GM08714 (cell line): ENCODE measurements around the gene MAN2A1.

ENCODE experiments used
- H3K4me3 ChIP-seq: fragments of 200-500 bp; sonication (Bioruptor generic); 2 replicates; pipeline ENCODE4 v1.5.1; 2014; ENCODE audit warnings: mild to moderate bottlenecking, low read length, inconsistent platforms
- ZNF274 ChIP-seq: IDR thresholded peaks from 2 replicates; pipeline ENCODE4 v1.6.1; 2012; ENCODE audit warnings: mild to moderate bottlenecking, low read depth, low read length

Gene MAN2A1

DNA sequence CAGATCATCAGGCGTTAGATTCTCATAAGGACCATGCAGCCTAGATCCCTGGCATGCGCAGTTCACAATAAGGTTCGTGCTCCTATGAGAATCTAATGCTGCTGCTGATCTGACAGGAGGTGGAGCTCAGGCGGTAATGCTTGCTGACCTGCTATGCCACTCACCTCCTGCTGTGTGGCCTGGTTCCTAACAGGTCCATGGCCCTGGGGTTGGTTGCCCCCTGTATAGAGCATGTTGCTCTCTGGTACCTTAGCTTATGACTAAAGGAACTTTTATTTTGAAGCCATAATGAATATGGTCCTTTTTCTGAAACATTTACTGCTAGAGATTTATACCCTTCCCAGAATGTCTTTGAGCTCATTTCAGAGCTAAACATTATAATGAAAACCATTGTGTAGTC lies 3.1 kb downstream of the MAN2A1 start:
- TF ChIP-seq ZNF274, result no peak

DNA sequence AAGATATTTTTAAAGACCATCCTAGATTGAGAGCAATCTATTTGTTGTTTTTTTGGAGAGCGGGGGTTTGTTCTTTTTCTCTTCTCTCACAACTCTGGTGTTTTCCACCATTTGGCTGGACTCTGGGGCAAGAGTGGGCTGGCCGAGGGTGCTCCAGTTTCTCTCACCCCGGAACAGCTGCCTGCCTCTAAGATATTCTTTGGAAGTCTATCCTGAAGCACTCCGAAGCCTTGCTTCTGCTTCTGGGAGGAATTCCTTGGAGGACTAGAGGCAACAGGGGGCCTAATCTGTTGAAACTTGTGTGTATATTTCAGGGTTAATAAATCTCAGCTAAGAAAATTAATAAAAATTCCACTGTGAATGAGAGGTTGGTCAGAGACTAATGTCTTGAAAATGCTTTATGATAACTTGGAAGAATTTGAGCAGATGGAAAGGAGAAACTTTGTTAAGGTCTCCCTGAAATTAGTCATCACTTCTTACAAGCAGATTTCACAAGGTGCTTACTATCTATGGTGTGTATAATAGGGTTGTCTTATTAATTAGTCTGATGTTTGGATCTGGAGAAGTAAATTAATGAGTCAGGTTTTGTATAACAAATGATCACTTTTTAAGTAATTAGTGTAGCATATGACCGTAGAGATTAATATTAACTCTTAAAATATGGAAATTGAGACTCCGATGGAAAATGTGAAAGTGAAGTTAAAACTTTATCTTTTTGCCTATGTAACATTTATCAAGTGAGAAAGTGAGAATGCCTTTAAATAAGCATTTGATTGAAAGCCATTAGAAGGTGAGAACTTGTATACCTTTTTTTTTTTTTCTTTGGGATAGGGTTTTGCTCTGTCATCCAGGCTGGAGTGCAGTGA lies 4.0 kb downstream of the MAN2A1 start:
- no peak for TF ChIP-seq ZNF274
- peak overlapping the region; percentile 26; the same call in 1 of the 2 replicates for H3K4me3 ChIP-seq

More for the DNA sequence above, 3.1 kb downstream of the MAN2A1 start:
- no peak overlapping the region; the same call in 1 of the 2 replicates for H3K4me3 ChIP-seq

DNA sequence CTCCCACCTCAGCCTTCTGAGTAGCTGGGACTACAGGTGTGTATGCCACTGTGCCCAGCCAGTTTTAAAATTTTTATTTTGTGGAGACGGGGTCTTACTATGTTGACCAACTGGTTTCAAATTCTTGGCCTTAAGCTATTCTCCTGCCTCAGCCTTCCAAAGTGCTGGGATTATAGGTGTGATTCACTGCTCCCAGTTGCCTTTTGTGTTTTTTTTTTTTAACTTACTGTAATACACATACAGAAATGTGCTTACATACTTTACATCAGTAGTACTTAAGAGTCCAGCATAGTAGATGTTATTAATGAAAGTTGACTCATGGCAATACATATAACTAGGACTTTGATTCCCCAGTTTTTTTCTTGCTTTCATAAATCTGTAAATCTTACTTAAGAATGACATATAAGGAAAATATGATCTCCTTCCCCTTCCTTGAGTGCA lies 4.7 kb downstream of the MAN2A1 start:
- no peak for TF ChIP-seq ZNF274
- H3K4me3 ChIP-seq, result peak overlapping the region; percentile 26; the same call in 1 of the 2 replicates

DNA sequence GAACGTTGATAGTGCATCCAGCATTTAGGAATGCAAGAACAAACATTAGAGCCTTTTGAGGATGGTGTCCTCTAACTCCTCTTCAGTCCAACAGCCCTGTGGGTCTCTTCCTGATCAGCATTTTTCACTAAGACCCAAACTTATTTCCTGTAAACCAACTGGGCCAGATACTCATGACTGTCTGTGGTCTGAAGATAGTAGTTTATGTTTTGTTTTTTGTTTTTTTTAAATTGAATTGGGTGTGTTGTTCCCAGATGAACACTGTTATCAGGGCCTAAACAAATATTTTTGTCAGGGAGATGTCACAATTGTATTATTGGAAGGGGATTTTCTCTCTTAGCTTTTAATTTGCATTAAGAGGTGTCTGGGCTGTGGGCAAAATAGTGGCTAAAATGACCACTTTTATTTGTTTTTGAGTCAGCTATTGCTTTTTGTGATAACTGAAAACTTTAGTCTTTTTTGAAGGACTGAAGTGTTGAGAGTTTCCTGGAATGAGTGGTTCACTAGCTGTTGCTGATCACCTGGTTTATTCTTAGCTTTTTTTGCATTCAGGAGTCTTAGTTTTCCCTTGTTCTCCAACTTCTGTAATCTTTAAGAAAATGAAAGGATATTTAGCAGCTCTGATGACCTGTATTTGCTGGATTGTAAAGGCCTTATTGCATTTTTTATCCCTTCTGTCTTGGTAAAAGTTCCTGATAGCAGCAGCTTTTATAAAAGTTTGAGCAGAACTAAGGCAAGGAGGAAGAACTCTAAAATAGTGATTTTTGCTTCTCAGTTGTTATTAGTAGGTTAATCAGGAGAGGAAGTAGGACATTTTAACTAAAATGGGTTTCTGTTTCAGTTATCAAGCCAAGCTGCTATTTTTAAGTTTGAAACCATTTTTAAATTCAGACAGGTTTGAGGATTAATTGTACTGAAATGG lies 5.5 kb downstream of the MAN2A1 start:
- TF ChIP-seq ZNF274, result no peak
- peak overlapping the region; percentile 50; the same call in 1 of the 2 replicates for H3K4me3 ChIP-seq

DNA sequence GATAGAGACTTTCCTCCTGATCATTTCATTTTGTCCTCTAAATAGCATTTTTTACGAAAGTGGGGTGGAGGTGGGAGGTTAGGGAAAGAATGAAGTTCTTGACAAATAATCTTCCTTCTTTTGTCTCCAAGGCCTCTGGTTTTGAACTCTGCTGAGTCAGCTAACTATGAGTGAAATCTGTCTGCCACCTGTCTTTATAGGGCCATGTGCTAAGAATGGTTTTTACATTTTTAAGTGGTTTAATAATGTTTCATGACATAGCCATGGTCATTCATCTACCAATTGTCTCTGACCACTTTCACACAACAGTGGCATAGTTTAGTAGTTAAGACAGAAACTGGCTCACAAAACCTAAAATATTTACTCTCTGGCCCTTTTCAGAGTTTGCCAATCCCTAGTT lies 7.6 kb downstream of the MAN2A1 start:
- no peak for TF ChIP-seq ZNF274
- H3K4me3 ChIP-seq, result no peak overlapping the region

DNA sequence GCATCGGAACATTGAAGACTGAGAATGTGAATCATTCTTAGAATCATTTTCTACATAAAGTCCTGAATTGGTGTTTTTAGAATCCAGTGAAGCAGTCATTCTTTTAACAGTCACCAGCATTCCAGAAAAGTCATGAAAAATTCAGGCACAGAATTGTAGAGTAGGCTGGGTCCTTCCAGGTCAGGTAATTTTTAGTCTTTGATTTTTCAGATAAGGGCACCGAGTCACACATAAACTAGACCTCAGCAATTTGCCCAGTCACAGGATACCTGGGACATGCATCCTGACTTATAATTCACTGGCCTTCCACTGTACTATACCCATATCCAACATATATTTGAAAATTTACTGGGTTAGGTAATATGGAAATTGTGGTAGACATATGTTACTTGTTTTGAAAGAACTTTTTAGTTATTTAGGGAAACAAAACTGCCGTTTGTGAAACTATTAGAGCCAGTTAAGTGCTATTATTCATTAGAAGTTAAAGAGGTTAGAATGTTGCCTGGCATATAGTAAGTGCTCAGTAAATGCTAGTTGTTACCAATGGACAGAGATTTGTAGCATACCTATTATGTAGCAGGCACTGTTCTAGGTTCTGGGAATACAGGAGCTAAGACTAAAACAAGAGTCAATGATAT lies 10.9 kb downstream of the MAN2A1 start:
- H3K4me3 ChIP-seq, result no peak overlapping the region
- no peak for TF ChIP-seq ZNF274

DNA sequence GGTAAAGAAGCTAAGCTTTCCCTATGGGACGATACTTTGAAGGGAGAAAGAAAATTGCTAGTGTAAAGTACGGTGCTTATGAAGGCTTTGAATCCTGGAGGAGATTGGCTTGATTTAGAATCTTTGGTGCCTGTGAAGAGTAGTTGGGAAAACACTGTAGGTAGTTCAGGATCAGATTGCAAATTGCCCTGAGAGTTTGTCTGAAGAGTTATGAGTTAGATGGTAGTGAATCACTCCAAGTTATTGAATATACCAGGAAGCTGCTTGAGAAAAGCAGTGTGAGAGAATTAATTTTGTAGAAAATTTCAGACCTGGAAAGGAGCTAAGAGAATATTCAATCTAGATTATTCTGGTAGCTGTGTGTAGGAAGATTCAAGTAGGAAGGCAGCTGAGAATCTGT lies 11.5 kb downstream of the MAN2A1 start:
- TF ChIP-seq ZNF274, result no peak
- H3K4me3 ChIP-seq, result no peak overlapping the region

DNA sequence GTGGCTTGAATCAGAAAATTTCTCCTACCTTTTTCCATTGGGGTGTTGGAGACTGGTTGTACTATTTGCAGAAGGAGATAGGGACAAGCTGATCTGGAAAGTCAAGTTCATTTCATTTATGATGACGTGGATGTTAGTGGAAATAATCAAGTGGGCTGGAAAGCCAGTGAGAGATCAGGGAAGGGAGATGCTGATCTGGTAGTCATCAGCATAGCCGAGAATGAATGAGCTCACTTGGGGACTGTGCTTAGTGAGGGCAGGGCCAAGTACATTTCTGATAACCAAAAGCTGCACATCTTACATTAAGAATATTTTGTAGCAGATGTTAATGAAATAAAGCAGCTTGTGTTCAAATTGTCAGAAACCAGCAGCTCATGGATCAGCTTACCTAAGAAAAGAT lies 12.1 kb downstream of the MAN2A1 start:
- no peak for TF ChIP-seq ZNF274

DNA sequence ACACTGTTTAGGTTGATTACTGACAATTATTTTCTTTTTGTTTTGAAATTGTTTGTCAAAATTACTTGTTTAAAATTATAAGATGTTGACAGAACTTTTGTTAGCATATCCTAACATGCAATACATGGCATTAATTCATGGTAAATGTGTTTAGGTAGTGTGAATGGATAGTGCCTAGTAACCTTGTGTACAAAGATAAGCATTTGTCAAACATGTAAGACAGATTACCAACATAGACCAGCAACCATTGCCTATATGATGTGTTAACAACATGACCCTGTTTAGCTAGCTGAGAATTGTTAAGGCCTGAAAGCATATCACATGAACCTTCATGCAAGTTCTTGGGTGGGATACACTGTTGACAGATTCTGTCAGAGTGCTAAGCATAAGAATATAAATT lies 13.4 kb downstream of the MAN2A1 start:
- H3K4me3 ChIP-seq, result no peak overlapping the region
- no peak for TF ChIP-seq ZNF274

More for the DNA sequence above, 12.1 kb downstream of the MAN2A1 start:
- H3K4me3 ChIP-seq, result no peak overlapping the region

DNA sequence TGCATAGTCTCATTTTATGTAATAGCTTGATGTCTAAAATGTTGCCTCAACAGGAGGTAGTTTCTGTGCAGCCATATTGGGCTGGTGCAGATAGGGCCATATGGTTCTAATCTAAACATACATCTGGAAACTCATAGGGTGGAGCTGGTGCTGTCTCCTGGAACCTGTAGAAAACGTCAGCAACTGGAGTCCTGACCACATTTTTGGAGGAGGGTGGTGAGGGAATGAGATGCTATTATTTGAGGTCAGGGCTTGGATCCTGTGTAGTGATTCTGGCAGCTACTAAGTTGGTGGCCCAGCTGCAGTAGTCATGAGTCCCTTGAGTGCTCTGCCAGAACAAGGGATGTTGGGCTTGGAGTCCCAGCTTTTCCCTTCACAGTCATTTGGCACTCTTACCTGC lies 14.1 kb downstream of the MAN2A1 start:
- no peak for TF ChIP-seq ZNF274
- H3K4me3 ChIP-seq, result no peak overlapping the region

DNA sequence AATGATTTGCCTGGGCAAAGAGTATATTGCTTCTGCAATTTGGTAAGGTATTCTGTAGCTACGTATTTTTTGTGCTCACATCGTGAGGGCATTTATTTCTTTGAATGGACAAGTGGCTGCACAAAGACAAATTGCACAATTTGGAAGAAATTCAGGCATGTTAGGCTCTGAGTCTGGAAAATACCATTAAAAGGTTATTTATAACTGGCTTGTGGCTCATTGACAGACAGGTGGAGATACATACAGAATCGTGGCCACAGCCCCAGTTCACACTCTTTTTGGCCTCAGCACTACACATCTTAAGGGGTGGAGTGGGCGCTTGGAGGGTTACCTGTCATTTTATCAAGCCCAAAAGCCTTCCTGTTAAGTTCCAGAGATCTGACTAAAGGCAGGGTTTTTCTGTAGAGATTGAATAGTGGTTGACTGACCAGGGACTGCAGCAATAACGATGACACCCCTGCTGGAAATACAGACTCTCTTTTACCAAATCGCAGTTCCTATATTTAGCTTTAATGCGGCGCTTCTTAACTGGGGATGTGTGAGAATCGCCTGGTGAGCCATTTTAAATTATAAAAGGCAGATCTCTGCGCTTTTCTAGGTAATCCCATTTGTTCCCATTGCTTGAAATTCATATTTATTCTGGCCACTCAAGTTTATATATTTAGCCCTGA lies 14.7 kb downstream of the MAN2A1 start:
- no peak for TF ChIP-seq ZNF274
- no peak overlapping the region for H3K4me3 ChIP-seq

DNA sequence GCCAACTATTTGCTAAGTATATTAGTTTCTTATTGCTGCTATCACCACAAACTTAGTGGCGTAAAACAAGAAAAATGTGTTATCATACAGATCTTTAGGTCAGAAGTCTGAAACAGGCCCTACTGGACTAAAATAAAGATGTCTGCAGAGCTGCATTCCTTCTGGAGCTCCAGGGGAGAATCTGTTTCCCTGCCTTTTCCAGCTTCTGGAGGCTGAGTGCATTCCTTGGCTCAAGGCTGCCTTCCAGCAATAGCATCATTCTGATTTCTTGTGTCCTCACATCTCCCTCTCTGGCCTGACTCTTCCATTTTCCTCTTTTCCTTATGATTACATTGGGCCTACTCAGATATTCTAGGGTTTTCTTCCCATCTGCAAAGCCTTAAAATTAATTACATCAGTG lies 15.9 kb downstream of the MAN2A1 start:
- H3K4me3 ChIP-seq, result no peak overlapping the region
- TF ChIP-seq ZNF274, result no peak

DNA sequence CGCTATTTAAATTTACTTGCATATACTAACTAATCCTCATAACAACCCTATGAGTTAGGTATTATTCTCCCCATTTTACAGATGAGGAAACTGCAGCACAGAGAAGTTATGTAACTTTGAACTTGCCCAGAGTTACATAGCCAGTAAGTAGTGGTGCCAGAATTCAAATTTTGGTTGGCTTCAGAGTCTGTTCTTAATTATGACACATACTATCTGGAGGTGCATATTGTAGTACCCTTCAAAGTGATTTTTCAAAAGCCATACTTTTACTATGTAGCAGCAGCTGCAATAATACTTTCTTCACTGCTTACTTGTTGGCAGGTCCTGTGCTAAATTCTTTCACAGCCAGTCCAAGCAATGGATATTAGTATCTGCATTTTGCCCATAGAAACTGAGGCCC lies 16.4 kb downstream of the MAN2A1 start:
- no peak overlapping the region for H3K4me3 ChIP-seq
- TF ChIP-seq ZNF274, result no peak

DNA sequence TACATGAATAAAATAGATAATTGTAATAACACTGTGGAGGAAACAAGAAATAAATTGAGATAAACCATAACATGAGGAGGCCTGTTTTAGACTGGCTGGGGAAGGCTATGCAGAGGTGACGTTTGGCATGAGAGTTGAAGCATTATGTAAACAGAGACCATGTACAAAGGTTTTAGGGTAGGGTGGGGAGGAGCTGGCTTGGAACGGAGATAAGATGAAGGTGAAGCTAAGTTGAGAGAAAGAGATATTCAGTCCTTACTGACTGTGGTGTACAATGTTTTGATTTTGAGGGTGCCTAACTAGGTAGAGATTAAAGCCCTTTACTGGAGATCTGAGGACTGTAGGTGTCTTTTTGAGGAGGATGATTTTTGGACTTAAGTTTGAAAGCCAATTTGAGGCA lies 17.8 kb downstream of the MAN2A1 start:
- no peak overlapping the region for H3K4me3 ChIP-seq
- TF ChIP-seq ZNF274, result no peak

DNA sequence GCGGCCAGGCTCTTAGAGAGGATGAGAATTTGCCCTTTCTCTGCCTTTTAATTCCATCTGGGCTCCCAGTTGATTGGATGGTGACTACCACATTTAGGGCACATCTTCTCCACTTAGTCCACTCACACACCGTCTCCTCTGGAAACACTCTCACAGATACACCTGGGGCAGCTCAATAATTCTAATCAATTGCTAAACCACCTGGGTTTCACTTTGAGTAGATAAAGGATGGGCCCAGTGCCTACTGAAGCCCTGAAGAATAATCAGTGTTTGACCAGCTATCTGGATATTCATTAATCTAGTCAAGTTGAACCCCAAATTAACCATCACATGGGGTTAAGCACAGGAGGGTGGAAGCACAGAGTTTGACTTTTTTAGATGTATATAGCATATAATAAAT lies 19.1 kb downstream of the MAN2A1 start:
- no peak overlapping the region for H3K4me3 ChIP-seq
- no peak for TF ChIP-seq ZNF274
